Measurements from ENCODE around the gene FYTTD1.

GRCh38 chr3:197750396-197750831, 731 bp downstream of the FYTTD1 start:
- TF ChIP-seq CTCF (conservative IDR thresholded peaks at IDR 0.05 in 1 of 2, IDR thresholded peaks at IDR 0.05 in 1 of 2; ENCODE audit: low read depth in 1 of 2, low read length in 2 of 2) (no peak), EZH2 (IDR thresholded peaks at IDR 0.05; ENCODE audit: low read length, missing control alignments) (no peak)
